GM19043 (cell line): ENCODE measurements around the gene SEC61A1.

Experiments used
- ATAC-seq: cut with Tn5 transposase; IDR thresholded peaks from one replicate; pipeline ENCODE4 v1.9.1; 2021; ENCODE audit warnings: low read depth; ENCODE audit not compliant: unreplicated experiment

Gene SEC61A1

DNA sequence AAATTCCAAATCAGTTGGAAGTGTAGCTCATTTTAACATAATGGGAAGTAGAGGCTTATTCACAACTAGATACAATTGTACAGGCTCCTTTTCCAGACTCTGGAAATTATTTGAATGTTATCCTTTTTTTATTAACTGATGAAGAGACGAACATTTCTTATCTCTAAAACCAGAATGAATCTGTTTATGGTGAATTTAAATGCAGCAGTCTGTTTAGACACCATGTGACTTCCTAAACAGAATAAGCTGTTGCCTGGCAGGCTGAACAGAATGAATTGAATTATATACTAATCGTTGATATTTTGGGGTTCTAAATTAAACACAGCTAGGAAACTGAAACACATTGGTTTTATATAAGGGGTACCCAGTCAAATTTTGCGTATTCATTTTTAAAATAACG lies 4.0 kb downstream of the SEC61A1 start:
- no peak for ATAC-seq

DNA sequence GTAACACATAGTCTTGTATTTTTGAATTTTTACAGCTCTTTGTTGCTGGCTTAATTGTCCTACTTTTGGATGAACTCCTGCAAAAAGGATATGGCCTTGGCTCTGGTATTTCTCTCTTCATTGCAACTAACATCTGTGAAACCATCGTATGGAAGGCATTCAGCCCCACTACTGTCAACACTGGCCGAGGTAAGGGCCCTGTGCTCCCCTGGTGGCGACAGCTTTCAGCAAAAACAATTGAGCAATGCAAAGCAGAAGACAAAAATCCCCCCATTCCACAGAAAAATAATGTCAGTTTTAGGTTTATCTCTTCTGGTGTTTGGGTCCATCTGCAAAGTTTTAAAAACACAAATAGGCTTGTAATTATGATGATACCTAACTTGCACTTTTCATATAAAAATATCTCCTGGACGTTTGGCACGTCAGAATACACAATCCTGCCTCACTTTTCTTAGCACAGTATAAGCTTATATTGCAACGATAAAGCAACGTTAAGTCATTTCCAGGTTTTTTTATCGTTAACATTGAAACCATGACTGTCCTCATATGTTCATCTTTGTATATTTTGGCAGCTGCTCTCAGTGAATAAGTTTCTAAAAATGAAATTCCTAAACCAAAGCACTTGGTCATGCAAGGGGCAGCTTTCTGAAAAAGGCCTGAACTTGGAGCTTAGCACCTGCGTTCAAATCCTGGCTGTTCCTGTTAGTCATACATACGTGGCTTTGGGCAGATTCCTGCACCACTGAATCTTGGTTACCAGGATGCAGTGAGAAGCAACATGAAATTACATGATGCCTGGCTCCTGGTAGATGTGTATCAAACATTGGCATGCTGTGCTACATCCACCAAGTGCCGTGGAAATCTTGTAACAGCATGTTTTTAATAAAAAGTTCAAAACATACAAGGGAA lies 8.5 kb downstream of the SEC61A1 start:
- no peak for ATAC-seq

- no peak for ATAC-seq
Observed at GRCh38 chr3:128062033-128062745, 10.0 kb downstream of the SEC61A1 start.

DNA sequence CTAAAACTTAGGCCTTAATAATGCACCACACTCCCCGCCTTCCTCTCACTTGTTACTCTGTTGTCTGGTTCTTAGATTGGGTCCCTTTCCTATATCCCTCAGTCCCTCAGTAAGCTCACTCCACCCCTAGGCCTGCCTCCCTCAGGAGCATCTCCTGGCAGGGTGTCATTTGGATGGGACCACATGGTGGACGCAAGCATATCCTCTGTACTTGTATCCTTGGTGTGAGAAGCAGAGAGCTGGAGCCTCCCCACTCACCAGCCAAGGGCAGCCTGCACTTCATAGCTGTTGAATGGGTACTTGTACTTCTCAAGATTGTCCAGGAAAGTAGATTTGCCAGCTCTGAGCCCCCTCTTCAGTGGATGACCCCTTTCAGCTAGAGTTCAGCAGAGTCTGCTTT lies 11.6 kb downstream of the SEC61A1 start:
- ATAC-seq: no peak

GRCh38 chr3:128064962-128065361 lies 12.7 kb downstream of the SEC61A1 start:
- ATAC-seq: no peak

DNA sequence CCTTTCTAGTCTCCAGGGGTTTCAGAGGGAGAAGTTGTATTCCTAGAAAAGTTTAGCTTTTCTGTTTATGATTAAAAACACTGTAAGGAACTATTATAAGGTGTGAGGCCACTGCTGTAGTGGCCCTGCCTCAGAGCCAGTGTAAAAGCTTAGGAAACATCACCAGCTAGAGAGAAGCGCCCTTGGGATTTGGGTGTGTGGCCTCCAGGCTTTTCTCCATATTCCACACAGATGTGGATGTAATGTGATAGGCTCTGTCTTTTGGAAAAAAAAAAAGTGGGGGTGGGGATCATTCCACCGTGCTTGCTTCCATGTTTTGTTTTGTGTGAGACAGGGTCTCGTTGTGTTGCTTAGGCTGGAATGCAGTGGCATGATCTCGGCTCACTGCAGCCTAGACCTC lies 13.9 kb downstream of the SEC61A1 start:
- ATAC-seq: no peak

- ATAC-seq: no peak
Observed at GRCh38 chr3:128066676-128067075, 14.4 kb downstream of the SEC61A1 start.

DNA sequence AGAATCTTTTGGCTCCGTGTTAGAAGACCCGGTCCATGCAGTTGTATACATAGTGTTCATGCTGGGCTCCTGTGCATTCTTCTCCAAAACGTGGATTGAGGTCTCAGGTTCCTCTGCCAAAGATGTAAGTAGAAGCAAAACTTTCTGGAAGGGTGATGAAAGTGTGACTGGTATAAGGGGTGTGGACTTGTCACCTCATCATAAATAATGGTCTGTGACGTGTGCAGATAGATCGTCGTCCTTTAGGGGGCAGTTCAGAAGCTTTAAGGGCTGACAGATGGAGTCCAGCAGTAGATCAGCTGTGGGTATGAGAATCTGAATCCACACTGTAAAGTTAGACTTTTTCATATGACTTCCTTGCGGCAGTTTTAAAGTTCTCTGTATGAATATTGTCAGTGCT lies 15.3 kb downstream of the SEC61A1 start:
- ATAC-seq: no peak

DNA sequence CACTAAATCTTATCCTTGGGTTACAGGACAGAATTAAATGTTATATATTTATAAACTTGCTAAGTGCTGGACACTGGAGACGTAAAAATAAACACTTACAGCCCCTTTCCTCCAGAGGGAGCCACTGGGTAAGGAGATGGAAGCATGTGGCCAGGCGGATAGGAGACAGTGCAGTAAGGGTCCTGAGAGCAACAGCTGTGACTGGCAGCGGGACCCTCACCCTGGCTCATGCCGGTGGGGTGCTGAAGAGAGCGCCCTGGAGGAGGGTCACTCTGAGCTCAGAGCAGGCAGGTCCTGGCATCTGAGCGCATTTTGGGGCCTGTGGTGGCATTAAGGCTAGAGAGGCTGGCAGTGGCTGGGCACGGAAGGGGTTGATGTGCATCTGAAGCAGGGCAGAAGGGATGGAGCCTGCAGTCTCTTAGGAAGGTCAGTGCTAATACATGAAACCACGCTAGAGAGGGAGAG lies 16.0 kb downstream of the SEC61A1 start:
- no peak for ATAC-seq

DNA sequence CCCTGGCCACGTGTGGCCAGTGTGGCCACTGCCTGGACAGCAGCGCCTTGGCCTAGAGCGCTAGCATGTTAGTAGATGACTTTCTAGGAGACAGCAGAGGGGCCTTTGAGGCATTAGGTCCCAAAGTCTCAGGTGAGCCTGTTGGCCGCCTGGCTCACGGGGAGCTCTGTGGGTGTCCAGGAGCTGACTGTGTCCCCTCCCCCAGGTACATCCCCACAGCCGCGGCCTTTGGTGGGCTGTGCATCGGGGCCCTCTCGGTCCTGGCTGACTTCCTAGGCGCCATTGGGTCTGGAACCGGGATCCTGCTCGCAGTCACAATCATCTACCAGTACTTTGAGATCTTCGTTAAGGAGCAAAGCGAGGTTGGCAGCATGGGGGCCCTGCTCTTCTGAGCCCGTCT lies 17.0 kb downstream of the SEC61A1 start:
- ATAC-seq: no peak

DNA sequence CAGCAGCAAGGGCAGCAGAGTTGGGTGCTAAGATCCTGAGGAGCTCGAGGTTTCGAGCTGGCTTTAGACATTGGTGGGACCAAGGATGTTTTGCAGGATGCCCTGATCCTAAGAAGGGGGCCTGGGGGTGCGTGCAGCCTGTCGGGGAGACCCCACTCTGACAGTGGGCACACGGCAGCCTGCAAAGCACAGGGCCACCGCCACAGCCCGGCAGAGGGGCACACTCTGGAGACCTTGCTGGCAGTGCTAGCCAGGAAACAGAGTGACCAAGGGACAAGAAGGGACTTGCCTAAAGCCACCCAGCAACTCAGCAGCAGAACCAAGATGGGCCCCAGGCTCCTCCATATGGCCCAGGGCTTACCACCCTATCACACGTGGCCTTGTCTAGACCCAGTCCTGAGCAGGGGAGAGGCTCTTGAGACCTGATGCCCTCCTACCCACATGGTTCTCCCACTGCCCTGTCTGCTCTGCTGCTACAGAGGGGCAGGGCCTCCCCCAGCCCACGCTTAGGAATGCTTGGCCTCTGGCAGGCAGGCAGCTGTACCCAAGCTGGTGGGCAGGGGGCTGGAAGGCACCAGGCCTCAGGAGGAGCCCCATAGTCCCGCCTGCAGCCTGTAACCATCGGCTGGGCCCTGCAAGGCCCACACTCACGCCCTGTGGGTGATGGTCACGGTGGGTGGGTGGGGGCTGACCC lies 18.8 kb downstream of the SEC61A1 start:
- no peak for ATAC-seq

- no peak for ATAC-seq
Observed at GRCh38 chr3:128071771-128072453, 19.7 kb downstream of the SEC61A1 start.

- ATAC-seq: no peak
Observed at GRCh38 chr3:128072454-128073184, 20.4 kb downstream of the SEC61A1 start.

DNA sequence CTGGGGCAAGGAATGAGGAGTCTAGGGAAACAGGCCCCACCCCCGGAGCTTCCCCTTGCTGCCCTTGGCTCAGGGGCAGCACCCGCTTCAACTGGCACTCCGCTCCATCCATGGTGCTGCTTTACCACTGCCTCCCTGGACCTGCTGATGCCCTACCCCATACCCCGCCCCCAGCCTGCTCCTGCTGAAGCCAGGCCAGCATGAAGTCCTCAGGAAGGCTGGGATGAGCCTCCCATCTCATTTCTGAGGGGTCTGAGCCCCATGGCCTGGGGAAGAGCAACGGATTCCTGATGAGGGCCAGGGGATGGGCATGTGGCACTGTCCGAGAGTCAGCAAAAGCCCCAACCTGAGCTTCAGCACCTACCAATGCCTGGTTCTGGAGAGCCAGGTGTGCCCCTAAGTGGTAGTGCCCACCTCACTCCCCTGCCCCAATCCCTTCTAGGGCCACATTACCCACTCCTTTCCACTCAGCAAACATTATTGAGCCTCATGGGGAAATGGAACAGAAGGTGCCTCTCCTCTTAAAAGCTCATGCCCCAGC lies 21.0 kb downstream of the SEC61A1 start:
- ATAC-seq: no peak

GRCh38 chr3:128073807-128074206 lies 21.6 kb downstream of the SEC61A1 start:
- no peak for ATAC-seq

- ATAC-seq: no peak
Observed at GRCh38 chr3:128074851-128075521, 22.7 kb downstream of the SEC61A1 start.

GRCh38 chr3:128075522-128076482 lies 23.6 kb downstream of the SEC61A1 start:
- no peak for ATAC-seq
